Neural cell (in vitro differentiated cells): ENCODE data around the gene SSR4. TPM values are rescaled to one million over a fixed set of nuclear protein-coding genes. Genes with fewer than 3 reads are reported as not detected.

Experiments
- H2AFZ ChIP-seq: fragments of 200-600, 300-800 bp; sonication (generic), shearing (Covaris generic); 2 replicates; pipeline ENCODE4 v1.6.0; 2014; ENCODE audit warnings: low read depth, mild to moderate bottlenecking, antibody characterized with exemption, low read length, moderate library complexity
- H3F3A ChIP-seq: fragments of 200-600 bp; shearing (Covaris generic); 2 replicates; pipeline ENCODE4 v1.6.1; 2016; ENCODE audit warnings: mild to moderate bottlenecking, moderate library complexity, mixed read lengths, antibody characterized with exemption, low read length; ENCODE audit not compliant: insufficient read depth, poor library complexity, severe bottlenecking
- H3K27ac ChIP-seq: fragments of 200-600, 300-800 bp; sonication (generic), shearing (Covaris generic); 2 replicates; pipeline ENCODE4 v1.5.1; 2014; ENCODE audit warnings: mild to moderate bottlenecking, low read length, moderate library complexity
- H3K27me3 ChIP-seq: fragments of 300-800, 200-600 bp; sonication (generic), shearing (Covaris generic); 2 replicates; pipeline ENCODE4 v1.6.0; 2014; ENCODE audit warnings: mild to moderate bottlenecking, low read depth, low read length, moderate library complexity; ENCODE audit not compliant: insufficient read depth
- H3K36me3 ChIP-seq: fragments of 300-800, 200-600 bp; sonication (generic), shearing (Covaris generic); 2 replicates; pipeline ENCODE4 v1.5.1; 2014; ENCODE audit warnings: mild to moderate bottlenecking, antibody characterized with exemption, low read length, moderate library complexity; ENCODE audit not compliant: insufficient read depth
- H3K4me2 ChIP-seq: fragments of 300-800, 200-600 bp; sonication (generic), shearing (Covaris generic); 2 replicates; pipeline ENCODE4 v1.6.0; 2014; ENCODE audit warnings: mild to moderate bottlenecking, low read length
- H3K4me3 ChIP-seq: fragments of 300-800, 200-600 bp; sonication (generic), shearing (Covaris generic); 2 replicates; pipeline ENCODE4 v1.5.1; 2014; ENCODE audit warnings: mild to moderate bottlenecking, low read length, moderate library complexity
- H3K79me2 ChIP-seq: fragments of 200-600 bp; shearing (Covaris generic); replicated peaks from 2 replicates; pipeline ENCODE4 v1.6.0; 2014; ENCODE audit warnings: mild to moderate bottlenecking, low read length, moderate library complexity; ENCODE audit not compliant: insufficient read depth
- H3K9ac ChIP-seq: fragments of 300-800, 200-600 bp; sonication (generic), shearing (Covaris generic); 2 replicates; pipeline ENCODE4 v1.6.1; 2016; ENCODE audit warnings: mild to moderate bottlenecking, low read length, mixed read lengths
- H3K9me2 ChIP-seq: fragments of 200-600 bp; shearing (Covaris generic); 2 replicates; pipeline ENCODE4 v1.6.1; 2016; ENCODE audit warnings: mild to moderate bottlenecking, low read length, mixed read lengths; ENCODE audit not compliant: insufficient read depth
- H3K9me3 ChIP-seq: fragments of 200-600, 300-800 bp; sonication (generic), shearing (Covaris generic); 2 replicates; pipeline ENCODE4 v1.6.1; 2016; ENCODE audit warnings: mild to moderate bottlenecking, mixed run types, low read length, moderate library complexity, mixed read lengths
- H4K20me1 ChIP-seq: fragments of 200-600 bp; shearing (Covaris generic); 2 replicates; pipeline ENCODE4 v1.6.1; 2016; ENCODE audit warnings: mild to moderate bottlenecking, mixed run types; ENCODE audit not compliant: insufficient read depth
- EP300 ChIP-seq: fragments of 450-650 bp; conservative IDR thresholded peaks from 2 replicates; pipeline ENCODE4 v1.6.1; 2014; ENCODE audit warnings: antibody characterized with exemption, mild to moderate bottlenecking, moderate library complexity; ENCODE audit not compliant: poor library complexity, severe bottlenecking
- EZH2 ChIP-seq: fragments of 200-600, 300-800 bp; shearing (Covaris generic), sonication (generic); IDR thresholded peaks from 2 replicates; pipeline ENCODE4 v1.6.1; 2014; ENCODE audit warnings: antibody characterized with exemption, low read length, borderline replicate concordance, mild to moderate bottlenecking; ENCODE audit not compliant: insufficient read depth, poor library complexity, severe bottlenecking
- MXI1 ChIP-seq: fragments of 450-650 bp; conservative IDR thresholded peaks from 2 replicates; pipeline ENCODE4 v1.6.1; 2014; ENCODE audit warnings: antibody characterized with exemption, mild to moderate bottlenecking; ENCODE audit not compliant: poor library complexity, severe bottlenecking
- POLR2AphosphoS5 ChIP-seq: IDR thresholded peaks from 2 replicates; pipeline ENCODE4 v1.6.1; 2012
- RAD21 ChIP-seq: fragments of 450-650 bp; conservative IDR thresholded peaks from 2 replicates; pipeline ENCODE4 v1.6.1; 2014; ENCODE audit warnings: antibody characterized with exemption, mild to moderate bottlenecking, moderate library complexity
- REST ChIP-seq: IDR thresholded peaks from 2 replicates; pipeline ENCODE4 v1.6.1; 2012; ENCODE audit warnings: borderline replicate concordance
- SMC3 ChIP-seq: fragments of 450-650 bp; conservative IDR thresholded peaks from 2 replicates; pipeline ENCODE4 v1.6.1; 2014; ENCODE audit warnings: antibody characterized with exemption, mild to moderate bottlenecking, moderate library complexity; ENCODE audit not compliant: poor library complexity
- TAF1 ChIP-seq: IDR thresholded peaks from 2 replicates; pipeline ENCODE4 v1.6.1; 2012; ENCODE audit warnings: low read depth
- polyA plus RNA-seq: library from polyadenylated mRNA; depleted of rRNA; stranded (reverse); fragments of >200 nt; gene quantifications from 2 replicates; pipeline ENCODE4 v1.2.3, GENCODE V29; 2014
- TF ChIP-seq, protein P1 (sequence below): fragments of 450-650 bp; IDR thresholded peaks from 2 replicates; pipeline ENCODE4 v1.5.1; 2014; ENCODE audit warnings: antibody characterized with exemption, mild to moderate bottlenecking, moderate library complexity; ENCODE audit not compliant: poor library complexity, severe bottlenecking

SSR4 gene
- polyA plus RNA-seq, 1 donor from 2014 or later = 186 TPM

- TF ChIP-seq RAD21 = no peak
- TF ChIP-seq POLR2AphosphoS5 = no peak
- TF ChIP-seq TAF1 = no peak
- TF ChIP-seq, protein P1, sequence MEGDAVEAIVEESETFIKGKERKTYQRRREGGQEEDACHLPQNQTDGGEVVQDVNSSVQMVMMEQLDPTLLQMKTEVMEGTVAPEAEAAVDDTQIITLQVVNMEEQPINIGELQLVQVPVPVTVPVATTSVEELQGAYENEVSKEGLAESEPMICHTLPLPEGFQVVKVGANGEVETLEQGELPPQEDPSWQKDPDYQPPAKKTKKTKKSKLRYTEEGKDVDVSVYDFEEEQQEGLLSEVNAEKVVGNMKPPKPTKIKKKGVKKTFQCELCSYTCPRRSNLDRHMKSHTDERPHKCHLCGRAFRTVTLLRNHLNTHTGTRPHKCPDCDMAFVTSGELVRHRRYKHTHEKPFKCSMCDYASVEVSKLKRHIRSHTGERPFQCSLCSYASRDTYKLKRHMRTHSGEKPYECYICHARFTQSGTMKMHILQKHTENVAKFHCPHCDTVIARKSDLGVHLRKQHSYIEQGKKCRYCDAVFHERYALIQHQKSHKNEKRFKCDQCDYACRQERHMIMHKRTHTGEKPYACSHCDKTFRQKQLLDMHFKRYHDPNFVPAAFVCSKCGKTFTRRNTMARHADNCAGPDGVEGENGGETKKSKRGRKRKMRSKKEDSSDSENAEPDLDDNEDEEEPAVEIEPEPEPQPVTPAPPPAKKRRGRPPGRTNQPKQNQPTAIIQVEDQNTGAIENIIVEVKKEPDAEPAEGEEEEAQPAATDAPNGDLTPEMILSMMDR = no peak
- no peak for TF ChIP-seq REST
- TF ChIP-seq SMC3 = no peak
- Histone ChIP-seq H3F3A (no peaks in the 10 kb centered on the region), H3K36me3 (no peaks in the 10 kb centered on the region), H3K27ac (no peak overlapping the region), H2AFZ (no peak overlapping the region), H3K9ac (no peak overlapping the region), H3K79me2 (peaks cover 21% of the 10 kb centered on the region), H3K27me3 (no peaks in the 10 kb centered on the region), H3K4me3 (no peak overlapping the region), H3K9me3 (no peaks in the 10 kb centered on the region), H4K20me1 (no peaks in the 10 kb centered on the region), H3K4me2 (no peak overlapping the region), H3K9me2 (no peaks in the 10 kb centered on the region)
Observed at GRCh38 chrX:153806999-153807575, 12.6 kb downstream of the SSR4 start.

- Histone ChIP-seq H4K20me1 (no peaks in the 10 kb centered on the region), H3K4me2 (no peak overlapping the region), H3K4me3 (no peak overlapping the region), H2AFZ (no peak overlapping the region), H3K79me2 (peaks cover 26% of the 10 kb centered on the region), H3K9ac (no peak overlapping the region), H3K9me3 (no peaks in the 10 kb centered on the region), H3K36me3 (no peaks in the 10 kb centered on the region), H3K9me2 (no peaks in the 10 kb centered on the region), H3K27ac (no peak overlapping the region), H3K27me3 (no peaks in the 10 kb centered on the region), H3F3A (no peaks in the 10 kb centered on the region)
- TF ChIP-seq, protein P1 = no peak
- TF ChIP-seq EP300 (no peak), MXI1 (no peak), TAF1 (no peak), EZH2 (no peak), RAD21 (no peak), SMC3 (no peak), REST (no peak), POLR2AphosphoS5 (no peak)
Observed at GRCh38 chrX:153807976-153808375, 13.5 kb downstream of the SSR4 start.
